Measurements from ENCODE around the gene ABCA2. TPM values are rescaled to one million over a fixed set of nuclear protein-coding genes. Genes with fewer than 3 reads are reported as not detected.

ABCA2 gene
- total RNA-seq, 1 experiment from 2014 or later = 23.5 TPM

DNA sequence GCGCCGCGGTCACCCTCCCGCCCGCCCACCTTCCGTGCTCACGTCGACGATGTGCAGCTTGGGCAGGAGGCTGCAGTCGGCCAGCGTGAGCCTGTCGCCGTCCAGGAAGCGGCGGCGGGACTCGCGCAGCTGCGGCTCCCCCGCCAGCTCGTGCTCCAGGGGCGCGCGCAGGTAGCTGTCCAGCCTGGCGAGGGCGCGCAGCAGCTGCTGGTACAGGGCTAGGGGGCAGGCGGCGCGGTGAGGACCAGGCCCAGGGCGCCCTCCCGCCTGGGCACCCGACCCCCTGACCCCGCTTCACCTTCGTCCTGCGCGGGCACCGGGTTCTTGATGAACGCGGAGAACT is 33.2 kb downstream of the ABCA2 start:
- no peak for DNase-seq (ENCODE audit: low read depth)
- in situ Hi-C loops (cut with HindIII; ENCODE audit: low pct_unique_long_range_greater_than_20kb, low sequenced_read_pairs) = no loop called here

DNA sequence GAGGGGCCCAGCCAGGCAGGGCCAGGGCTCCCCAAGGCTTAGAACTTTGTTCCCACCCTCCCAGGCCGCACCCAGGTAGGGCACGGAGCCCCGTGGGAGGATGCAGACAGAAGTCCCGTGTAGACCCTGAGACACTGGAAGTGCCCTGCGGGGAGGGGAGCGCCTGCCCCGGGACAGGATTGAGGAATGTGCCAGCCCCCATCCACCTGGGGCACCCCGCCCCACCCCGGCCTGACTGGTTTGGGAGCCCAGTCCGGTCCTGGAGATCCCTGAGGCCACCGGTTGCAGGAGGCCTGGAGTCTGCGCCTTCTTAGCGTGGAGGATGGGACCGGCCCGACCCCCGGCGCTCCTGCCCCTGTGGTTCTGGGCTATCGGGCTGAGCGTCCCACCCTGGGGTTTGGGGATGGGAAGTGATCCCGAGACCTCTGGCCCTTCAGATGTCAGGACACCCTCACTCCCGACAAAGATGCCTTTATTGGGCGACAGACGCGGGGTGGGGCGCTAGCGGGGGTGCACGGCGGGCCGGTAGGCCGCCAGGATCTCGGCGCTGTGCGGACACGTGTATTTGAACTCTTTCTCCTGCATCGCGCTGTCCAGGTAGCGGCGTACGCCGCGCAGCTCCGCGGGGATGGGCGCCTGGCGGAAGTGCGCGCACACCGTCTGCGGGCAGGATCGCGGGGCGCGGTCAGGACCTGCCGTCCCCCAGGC is 33.7 kb downstream of the ABCA2 start:
- in situ Hi-C loops (cut with HindIII; ENCODE audit: low pct_unique_long_range_greater_than_20kb, low sequenced_read_pairs) = no loop called here

DNA sequence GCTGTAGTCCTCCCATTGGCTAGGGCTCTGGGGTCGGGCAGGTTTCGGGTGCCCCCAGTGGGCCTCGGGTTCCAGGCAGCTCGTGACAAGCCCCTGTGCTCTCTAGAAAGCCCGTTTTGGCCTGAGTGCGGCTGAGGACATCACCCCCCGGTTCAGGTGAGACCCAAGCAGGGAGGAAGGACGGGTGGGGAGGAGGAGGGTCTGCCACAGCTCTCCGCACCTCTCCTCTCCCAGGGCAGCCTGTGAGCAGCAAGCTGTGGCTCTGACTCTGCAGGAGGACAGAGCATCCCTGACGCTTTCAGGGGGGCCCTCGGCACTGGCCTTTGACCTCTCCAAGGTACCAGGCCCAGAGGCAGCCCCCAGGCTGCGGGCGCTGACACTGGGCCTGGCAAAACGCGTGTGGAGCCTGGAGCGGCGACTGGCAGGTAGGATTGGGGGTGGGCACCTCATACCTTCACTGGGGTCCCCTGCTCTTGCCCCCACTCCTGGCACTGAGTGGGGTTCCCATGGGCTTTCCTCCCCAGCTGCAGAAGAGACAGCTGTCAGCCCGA is 35.1 kb downstream of the ABCA2 start:
- DNase-seq (ENCODE audit: low read depth) = no peak
- in situ Hi-C loops (cut with HindIII; ENCODE audit: low pct_unique_long_range_greater_than_20kb, low sequenced_read_pairs) = no loop called here

More for the DNA sequence above, 33.7 kb downstream of the ABCA2 start:
- DNase-seq (ENCODE audit: low read depth) = no peak

DNA sequence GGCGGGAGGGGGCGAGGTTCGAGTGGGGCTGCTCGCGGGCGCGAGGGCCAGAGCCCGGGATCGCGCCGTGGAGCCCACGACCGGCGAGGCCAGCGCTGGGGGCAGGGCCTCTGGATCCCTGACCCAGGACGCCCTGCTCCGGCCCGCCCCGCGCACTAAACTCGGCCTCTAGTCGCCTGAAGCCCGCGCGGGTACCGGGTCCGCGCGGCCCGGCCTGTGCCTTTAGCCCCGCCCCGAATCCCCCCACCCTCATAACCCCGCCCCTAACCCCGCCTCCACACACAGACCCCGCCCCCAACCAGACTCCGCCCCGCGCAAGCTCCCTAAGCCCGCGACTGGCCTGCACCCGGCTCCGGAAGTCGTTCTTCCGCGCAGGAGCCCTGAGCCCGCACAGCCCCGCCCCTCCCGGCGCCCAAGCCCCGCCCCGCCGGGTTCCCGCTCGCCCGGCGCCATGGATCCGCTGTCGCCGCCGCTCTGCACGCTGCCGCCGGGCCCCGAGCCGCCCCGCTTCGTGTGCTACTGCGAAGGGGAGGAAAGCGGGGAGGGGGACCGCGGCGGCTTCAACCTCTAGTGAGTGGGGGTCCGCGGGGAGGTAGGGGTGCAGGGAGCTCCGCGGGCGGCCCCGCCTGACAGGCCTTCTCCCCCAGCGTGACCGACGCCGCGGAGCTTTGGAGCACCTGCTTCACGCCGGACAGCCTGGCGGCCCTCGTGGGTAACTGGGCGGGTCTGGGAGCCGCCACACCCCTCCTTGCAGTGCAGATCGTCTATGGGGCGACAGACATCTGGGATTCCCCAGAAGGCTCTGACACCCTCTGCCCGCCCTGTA is 35.8 kb downstream of the ABCA2 start, which contains the start of gene PAXX:
Gene PAXX, plus strand, starts transcription at position 430 of the 826 bp plus-strand sequence. Its CDS starts 22 bp downstream, at position 452.
- DNase-seq (ENCODE audit: low read depth) = peak; percentile 80
- in situ Hi-C loops (cut with HindIII; ENCODE audit: low pct_unique_long_range_greater_than_20kb, low sequenced_read_pairs) = no loop called here

DNA sequence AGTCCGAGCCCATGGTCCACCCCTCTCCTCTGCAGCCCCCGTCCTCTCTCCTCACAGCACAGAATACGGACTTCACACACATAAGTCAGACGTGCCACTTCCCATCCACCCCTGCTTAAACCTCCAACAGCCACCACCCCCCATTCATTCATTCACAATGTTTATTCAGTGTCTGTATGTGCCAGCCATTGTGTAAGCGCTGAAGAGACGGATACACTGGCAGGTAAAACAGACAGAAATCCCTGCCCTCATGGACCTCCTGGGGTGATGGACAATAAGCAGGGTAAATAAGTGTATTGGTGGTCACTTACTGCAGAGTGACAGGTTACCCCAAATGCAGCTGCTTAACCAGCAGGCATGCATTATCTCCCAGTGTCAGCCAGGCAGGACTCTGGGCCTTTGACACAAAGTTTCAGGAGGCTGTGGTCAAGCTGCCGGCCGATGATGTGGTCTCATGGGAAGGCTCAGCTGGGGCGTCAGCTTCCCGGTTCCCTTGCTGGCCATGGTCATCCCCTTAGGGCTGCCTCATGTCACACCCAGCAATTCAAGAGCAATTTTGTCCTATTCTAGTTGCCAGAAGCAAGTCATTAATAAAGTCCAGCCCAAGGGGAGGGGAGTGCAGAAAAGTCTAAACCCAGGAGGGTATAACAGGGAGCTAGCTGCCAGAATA is 37.7 kb downstream of the ABCA2 start:
- DNase-seq (ENCODE audit: low read depth) = no peak
- in situ Hi-C loops (cut with HindIII; ENCODE audit: low pct_unique_long_range_greater_than_20kb, low sequenced_read_pairs) = no loop called here

DNA sequence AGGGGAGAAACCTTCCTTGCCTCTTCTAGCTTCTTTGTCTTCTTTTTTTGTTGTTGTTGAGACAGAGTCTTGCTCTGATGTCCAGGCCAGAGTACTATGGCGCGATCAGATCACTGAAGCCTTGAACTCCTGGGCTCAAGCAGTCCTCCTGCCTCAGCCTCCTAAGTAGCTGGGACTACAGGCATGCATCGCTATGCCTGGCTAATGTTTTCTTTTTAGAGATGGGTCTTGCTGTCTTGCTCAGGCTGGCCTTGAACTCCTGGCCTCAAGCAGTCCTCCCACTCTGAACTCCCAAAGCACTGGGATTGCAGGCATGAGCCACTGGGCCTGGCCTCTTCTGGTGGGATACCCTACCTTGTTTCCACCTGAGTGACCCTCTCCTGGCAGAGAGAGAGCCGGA is 39.2 kb downstream of the ABCA2 start:
- no peak for DNase-seq (ENCODE audit: low read depth)
- in situ Hi-C loops (cut with HindIII; ENCODE audit: low pct_unique_long_range_greater_than_20kb, low sequenced_read_pairs) = no loop called here

DNA sequence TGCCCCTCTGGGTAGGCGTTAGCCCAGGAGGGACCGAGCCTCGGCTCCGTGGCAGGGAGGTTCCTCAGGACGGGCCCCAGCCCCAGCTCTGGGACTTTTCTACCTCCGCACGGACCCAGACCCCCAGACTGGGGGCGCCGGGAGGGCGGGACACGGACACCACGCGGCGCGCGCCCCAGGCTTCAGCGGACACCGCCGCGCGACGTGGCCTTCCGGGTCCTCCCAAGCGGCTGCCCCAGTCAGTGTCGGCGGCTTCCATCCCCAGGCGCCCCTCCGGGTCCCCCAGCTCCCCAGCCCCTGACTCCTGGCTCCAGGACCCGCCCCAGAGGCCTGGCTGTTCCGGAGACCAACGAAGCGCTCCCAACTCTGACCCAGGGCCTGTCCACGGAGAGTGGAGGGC is 42.2 kb downstream of the ABCA2 start:
- no peak for DNase-seq (ENCODE audit: low read depth)
- in situ Hi-C loops (cut with HindIII; ENCODE audit: low pct_unique_long_range_greater_than_20kb, low sequenced_read_pairs) = no loop called here

DNA sequence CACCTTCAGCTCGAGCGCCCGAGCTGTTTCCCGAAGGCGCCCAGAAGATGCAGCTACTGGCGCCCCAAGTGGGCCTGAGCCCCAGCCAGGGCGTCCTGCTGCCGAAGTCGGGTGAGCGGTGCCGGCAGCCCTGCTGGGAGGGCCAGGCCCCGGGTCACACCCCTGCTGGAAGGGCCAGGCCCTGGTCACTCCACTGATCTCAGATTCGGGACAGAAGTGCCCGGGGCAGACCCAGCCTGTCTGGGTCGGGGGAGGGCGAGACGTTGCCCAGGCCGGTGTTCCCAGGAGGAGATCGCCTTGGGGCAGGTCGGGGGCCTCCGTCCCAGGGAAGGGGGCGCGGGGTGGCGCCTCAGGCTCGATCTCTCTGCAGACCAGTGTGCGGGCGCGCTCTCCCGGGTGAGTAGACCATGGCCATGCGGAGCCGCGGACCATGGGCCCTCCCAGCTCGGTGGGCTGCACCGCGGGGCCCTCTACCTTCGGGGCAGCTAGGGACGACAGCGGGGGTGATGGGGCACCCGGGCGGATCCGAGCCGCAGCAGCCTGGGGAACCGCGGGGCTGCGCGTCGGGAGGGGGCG is 42.9 kb downstream of the ABCA2 start:
- in situ Hi-C loops (cut with HindIII; ENCODE audit: low pct_unique_long_range_greater_than_20kb, low sequenced_read_pairs) = no loop called here
- no peak for DNase-seq (ENCODE audit: low read depth)

DNA sequence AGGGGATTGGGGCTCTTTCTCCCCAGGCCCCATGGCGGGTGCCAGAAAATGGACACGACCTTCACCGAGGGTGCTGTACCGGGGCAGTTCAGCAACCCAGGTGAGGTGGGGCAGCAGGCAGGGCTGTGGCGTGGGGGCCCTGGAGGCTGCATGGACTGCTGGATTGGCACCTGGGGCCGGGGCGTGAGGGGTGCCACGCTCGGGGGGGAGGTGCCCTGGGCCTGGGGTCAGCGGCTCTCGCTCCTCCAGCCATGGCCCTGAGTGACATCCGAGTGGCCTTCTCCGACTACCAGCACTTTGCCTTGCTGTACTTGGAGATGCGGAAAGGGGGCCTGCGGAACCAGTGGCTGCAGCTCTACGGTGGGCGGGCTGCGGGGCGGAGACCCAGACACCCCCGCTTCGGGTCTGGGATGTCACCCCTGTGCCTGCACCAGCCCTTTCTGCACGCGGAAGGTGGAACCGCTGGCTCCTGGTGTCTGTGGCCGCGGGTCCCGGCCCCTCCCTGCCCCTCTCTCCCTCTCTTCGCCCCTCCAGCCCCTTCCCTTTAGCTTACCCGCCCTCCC is 43.5 kb downstream of the ABCA2 start:
- in situ Hi-C loops (cut with HindIII; ENCODE audit: low pct_unique_long_range_greater_than_20kb, low sequenced_read_pairs) = no loop called here
- no peak for DNase-seq (ENCODE audit: low read depth)

DNA sequence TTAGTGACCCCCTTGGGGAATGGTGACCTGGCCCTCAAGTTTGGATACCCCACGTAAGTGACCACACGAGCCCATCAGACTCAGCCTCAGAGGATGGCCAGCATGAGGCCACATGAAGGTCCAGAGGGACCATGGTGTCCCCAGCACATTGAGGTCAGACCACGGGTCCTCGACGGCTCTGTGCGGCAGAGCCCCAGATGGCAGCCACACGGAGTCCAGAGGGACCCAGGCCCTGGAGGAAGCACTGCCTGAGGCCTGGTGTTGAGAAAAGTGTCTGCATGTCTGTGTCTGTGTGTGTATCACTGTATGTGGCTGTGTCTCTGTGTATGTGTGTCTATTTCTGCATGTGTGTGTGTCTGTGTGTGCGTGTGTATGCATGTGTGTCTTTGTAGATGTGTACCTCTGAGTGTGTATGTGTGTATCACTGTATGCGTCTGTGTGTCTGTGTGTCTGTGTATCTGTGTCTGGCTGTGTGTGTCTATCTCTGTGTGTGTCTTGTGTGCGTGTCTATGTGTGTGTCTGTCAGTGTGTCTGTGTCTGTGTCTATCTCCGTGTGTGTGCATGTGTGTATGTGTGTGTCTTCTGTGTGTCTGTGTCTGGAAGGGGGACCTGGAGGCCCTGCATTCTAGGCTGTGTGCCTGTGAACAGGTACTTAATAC is 44.3 kb downstream of the ABCA2 start:
- no peak for DNase-seq (ENCODE audit: low read depth)
- in situ Hi-C loops (cut with HindIII; ENCODE audit: low pct_unique_long_range_greater_than_20kb, low sequenced_read_pairs) = no loop called here

DNA sequence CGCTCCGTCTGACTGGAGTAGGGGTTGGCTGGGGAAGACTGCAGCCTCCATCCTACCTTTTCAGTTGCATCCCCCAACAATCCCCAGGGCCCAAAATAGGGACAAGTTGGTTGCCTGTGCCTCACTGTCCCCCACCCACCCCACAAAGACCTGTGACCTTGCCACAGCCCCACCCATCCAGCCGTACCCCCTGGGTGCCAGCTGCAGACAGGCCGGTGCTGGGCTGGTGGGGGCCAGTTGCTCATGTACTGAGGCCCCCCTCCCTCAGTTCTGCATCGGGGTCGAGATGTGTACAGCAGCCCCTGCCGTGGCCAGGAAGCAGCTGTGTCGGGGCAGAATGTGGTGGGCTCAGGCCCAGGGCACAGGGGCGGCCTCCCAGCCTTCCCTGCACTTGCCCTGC is 44.9 kb downstream of the ABCA2 start:
- no peak for DNase-seq (ENCODE audit: low read depth)
- in situ Hi-C loops (cut with HindIII; ENCODE audit: low pct_unique_long_range_greater_than_20kb, low sequenced_read_pairs) = no loop called here

DNA sequence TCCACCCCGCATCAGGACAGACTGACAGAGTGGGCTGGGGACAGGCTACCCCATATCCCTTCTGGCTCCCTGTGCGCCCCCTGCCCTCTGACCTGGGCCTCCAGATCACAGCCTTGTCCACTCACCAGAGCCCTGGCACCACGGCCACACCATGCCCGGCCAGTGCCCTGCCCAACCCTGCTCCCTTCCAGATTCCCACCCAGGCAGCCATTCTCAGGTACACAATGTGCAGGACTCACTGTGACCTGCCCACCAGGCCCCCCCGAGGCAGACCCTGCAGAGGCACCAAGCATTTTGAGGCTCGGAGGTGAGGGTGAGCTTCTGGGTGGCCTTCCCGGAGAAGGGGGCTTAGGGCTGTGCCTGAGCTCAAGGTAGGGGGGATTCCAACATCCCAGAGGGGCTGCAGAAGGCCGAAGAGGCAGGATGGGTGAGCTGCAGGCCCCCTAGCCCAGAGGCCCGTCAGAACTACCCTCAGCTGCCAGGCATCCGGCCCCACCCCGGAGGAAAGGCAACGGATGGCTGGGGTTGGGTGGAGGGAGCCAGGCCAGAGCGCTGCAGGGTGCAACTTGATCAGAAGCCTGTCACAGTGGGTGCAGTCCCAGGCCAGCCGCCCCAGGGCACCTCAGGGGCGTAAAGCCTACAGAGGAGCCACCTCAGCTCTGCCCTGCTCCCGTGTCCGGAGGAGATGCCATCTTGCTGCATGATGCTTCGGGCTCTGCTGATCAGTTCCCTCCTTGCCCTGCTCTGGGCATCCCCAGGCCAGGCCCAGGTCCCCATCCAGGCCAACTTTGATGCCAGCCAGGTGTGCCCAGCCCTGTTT is 45.6 kb downstream of the ABCA2 start, which contains the start of gene LCNL1:
Gene LCNL1, plus strand, starts transcription at position 762 of the 820 bp plus-strand sequence. CDS start 594 bp downstream, outside the sequence.
- DNase-seq (ENCODE audit: low read depth) = no peak
- in situ Hi-C loops (cut with HindIII; ENCODE audit: low pct_unique_long_range_greater_than_20kb, low sequenced_read_pairs) = no loop called here

DNA sequence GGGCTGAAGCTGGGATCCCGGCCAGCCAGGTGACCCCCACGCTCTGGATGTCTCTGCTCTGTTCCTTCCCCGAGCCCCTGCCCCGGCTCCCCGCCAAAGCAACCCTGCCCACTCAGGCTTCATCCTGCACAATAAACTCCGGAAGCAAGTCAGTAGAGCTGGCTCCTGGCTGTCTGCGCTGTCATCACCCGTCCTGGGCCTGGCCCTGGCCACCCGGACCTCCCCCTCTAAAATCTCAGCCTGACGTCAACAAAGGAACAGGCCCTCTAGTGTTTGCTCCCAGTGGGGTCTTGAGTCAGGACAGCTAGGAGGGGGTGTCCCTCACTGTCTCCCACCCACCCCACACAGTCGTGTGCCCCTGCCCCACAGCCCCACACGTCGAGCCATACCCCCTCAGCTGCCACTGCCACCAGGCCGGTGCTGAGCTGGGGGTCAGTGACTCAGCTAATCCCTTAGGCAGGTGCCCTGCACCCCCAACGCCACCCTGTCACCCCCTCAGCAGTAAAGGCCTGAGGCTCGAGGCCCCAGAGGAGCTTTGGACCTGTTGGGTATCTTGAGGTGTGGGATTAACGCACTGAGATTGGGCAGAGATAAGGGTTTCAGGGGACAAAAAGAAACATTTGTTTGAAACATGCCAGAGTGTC is 46.3 kb downstream of the ABCA2 start:
- DNase-seq (ENCODE audit: low read depth) = no peak
- in situ Hi-C loops (cut with HindIII; ENCODE audit: low pct_unique_long_range_greater_than_20kb, low sequenced_read_pairs) = no loop called here

DNA sequence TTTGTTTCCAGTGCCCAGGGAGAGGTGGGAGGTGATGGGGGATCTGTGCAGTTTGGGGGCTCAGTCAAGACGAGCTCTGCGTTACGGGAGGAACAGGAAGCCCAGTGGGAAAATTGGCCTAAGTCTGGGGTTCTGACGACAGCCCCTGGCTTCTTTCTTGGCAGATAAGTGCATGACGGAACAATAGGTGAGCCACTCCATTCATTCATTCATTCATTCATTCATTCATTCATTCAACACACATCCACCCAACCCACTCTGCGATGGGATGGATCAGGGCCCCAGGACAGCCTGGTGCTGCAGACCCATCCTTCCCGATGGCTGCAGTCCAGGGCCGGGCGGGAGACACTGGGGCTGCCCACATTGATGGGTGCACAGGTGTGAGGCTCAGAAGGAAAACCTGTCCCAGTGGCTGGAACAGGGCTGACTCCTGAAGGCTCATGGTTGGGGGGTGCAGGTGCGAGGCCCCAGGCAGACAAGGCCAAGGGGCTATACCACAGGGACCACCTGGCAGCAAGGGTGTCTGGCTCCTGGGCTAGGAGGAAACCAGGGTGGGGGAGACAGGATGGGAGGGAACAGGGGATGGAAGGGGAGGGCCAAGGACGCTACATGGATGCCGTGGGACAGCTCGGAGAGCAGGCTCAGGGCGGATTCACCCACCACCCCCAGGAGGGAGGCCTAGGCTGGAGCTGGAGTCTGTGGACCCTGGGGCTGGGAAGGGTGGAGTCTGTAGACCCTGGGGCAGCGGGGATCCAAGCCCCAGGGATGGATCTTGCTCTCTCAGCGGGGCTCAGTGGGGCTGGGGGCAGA is 47.2 kb downstream of the ABCA2 start:
- in situ Hi-C loops (cut with HindIII; ENCODE audit: low pct_unique_long_range_greater_than_20kb, low sequenced_read_pairs) = no loop called here
- no peak for DNase-seq (ENCODE audit: low read depth)

DNA sequence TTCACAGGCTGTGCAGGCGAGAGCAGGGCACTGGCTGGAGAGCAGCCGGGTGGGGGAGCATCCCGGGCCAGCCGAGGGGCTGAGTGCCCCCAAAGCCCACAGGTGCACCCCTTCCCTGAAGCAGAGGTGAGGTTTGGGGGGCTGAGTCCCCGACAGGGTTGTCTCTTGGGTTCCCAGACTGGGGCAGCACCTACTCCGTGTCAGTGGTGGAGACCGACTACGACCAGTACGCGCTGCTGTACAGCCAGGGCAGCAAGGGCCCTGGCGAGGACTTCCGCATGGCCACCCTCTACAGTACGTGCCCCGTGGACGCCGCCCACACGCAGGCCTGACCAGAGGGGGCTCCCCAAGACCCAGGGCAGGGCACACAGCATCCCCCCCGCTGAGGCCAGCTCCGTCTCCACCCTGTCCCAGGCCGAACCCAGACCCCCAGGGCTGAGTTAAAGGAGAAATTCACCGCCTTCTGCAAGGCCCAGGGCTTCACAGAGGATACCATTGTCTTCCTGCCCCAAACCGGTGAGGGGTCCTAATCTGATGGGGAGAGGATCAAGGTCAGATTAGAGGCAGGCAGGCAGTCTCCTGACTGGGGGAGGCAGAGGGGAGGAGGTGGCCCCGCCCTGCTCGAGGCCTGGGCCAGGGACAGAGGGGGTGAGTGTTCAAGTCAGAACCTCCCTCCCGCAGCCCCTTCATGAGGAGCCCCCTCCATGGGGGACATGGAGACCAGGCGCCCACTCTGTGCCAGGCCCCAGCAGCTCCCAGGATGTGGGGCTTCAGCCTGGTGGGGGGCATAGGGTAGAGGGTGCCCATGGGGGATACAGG is 48.1 kb downstream of the ABCA2 start:
- no peak for DNase-seq (ENCODE audit: low read depth)
- in situ Hi-C loops (cut with HindIII; ENCODE audit: low pct_unique_long_range_greater_than_20kb, low sequenced_read_pairs) = no loop called here
